Measurements from ENCODE around the gene GPC2.
"Not testable (repeated sequence)": the region's sequence is repeated elsewhere in the genome, so short reads cannot be mapped to it uniquely, and the experiment has no call there.

DNA sequence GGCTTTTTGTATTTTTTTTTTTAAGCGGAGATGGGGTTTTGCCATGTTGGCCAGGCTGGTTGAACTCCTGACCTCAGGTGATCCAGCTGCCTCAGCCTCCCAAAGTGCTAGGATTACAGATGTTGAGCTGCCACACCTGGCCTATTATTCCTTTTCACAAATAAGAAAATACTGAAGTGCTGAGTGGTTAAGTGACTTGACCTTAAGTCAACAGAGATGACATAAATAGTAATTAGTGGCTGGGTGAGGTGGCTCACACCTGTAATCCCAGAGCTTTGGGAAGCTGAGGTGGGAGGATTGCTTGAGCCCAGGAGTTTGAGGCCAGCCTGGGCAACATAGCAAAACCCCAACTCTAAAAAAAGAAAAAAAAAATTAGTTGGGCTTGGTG, 47.0 kb downstream of the GPC2 start:
- TF ChIP-seq, protein P1, sequence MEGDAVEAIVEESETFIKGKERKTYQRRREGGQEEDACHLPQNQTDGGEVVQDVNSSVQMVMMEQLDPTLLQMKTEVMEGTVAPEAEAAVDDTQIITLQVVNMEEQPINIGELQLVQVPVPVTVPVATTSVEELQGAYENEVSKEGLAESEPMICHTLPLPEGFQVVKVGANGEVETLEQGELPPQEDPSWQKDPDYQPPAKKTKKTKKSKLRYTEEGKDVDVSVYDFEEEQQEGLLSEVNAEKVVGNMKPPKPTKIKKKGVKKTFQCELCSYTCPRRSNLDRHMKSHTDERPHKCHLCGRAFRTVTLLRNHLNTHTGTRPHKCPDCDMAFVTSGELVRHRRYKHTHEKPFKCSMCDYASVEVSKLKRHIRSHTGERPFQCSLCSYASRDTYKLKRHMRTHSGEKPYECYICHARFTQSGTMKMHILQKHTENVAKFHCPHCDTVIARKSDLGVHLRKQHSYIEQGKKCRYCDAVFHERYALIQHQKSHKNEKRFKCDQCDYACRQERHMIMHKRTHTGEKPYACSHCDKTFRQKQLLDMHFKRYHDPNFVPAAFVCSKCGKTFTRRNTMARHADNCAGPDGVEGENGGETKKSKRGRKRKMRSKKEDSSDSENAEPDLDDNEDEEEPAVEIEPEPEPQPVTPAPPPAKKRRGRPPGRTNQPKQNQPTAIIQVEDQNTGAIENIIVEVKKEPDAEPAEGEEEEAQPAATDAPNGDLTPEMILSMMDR (optimal IDR thresholded peaks at IDR 0.05 in 1 of 3, IDR thresholded peaks at IDR 0.05 in 1 of 3, conservative IDR thresholded peaks at IDR 0.05 in 1 of 3; ENCODE audit: extremely low read depth in 1 of 3, insufficient read depth in 2 of 3, low read length in 3 of 3) = not testable (repeated sequence)
- not testable (repeated sequence) for TF ChIP-seq EZH2 (IDR thresholded peaks at IDR 0.05; ENCODE audit: low read length)
